Measurements from ENCODE around the gene MCOLN2. TPM values are rescaled to one million over a fixed set of nuclear protein-coding genes. Genes with fewer than 3 reads are reported as not detected.
"Not testable (repeated sequence)": the region's sequence is repeated elsewhere in the genome, so short reads cannot be mapped to it uniquely, and the experiment has no call there.

MCOLN2 gene
- total RNA-seq, 1 experiment from 2014 or later: 1.3 TPM

DNA sequence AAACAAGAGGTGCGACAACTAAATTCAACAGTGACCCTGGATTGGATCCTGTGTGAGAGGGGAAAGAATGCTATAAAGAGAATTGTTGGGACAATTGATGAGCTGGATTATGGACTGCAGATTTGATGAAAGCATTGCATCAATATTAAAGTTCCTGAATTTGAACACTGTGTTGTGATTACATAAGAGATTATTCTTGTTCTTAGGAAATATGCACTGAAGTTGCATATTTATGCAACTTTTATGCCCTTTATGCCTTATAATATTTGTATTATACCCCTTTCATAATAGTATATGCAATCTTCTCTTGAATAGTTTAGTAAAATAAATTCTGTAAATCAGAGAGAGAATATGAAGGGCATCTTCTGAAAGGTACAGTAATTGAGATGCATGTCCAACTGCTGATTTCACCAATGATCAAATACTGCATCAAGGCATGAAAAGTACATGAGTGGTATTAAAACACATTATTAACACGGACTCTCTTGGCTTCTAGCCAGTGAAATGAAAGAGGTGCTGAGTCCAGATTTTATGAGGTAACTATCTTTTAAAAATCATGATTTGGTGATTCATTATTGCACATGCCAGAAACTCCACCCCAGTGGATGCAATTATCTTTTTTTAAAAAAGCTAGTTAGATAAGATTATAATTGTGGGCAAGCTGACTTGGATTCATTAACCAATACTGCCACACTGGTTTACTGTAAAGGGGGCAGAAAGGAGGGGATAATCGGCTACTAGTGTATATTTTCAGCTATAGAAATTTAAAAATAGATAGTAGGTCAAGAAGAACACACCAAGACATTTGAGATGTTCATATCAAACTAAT is 84.0 kb downstream of the MCOLN2 start:
- H2BK120ac ChIP-seq (ENCODE audit: low read depth, low read length, poor library complexity, severe bottlenecking): no peak overlapping the region
- Mint-ChIP-seq H3K36me3 (ENCODE audit: insufficient read depth in 1 of 3, low read depth in 3 of 3) (no peaks in the 10 kb centered on the region), H3K4me3 (no peak overlapping the region), H3K4me1 (no peaks in the 10 kb centered on the region; a peak in 1 of 4 replicates), H3K9me3 (no peaks in the 10 kb centered on the region), H3K27ac (no peak overlapping the region), H3K27me3 (ENCODE audit: low read depth) (peaks cover 5% of the 10 kb centered on the region)
- H3K79me2 ChIP-seq (ENCODE audit: insufficient read depth, low read length): no peaks in the 10 kb centered on the region
- no CpG with 5 or more reads among the region's 3 CpGs for WGBS (ENCODE audit: extremely low coverage, insufficient read length, low lambda C conversion rate)
- no peak overlapping the region for H2BK12ac ChIP-seq (ENCODE audit: insufficient read length, low read depth, low read length)
- H4K91ac ChIP-seq (ENCODE audit: insufficient read length, low read depth, low read length): no peak overlapping the region
- H3K4me1 ChIP-seq (ENCODE audit: insufficient read depth, low read length): no peaks in the 10 kb centered on the region
- no peak overlapping the region for H3K23ac ChIP-seq (ENCODE audit: insufficient read length, low read depth, low read length)
- H3K4ac ChIP-seq (ENCODE audit: low read depth, low read length): no peak overlapping the region
- no peak overlapping the region for H2AK5ac ChIP-seq (ENCODE audit: insufficient read length, low read length)
- no peak overlapping the region for H3K18ac ChIP-seq (ENCODE audit: insufficient read length, low read depth, low read length)
- H2BK20ac ChIP-seq (ENCODE audit: low read depth, low read length, poor library complexity, severe bottlenecking): no peak overlapping the region
- H2BK15ac ChIP-seq (ENCODE audit: low read depth, low read length): no peak overlapping the region
- no peak overlapping the region for H4K5ac ChIP-seq (ENCODE audit: insufficient read length, low read depth, low read length)
- H3K9ac ChIP-seq (ENCODE audit: extremely low read depth, insufficient read length, low read length): no peak overlapping the region
- no peak overlapping the region for H3K4me2 ChIP-seq (ENCODE audit: insufficient read depth, insufficient read length, low read length)
- no peaks in the 10 kb centered on the region for H3K79me1 ChIP-seq (ENCODE audit: insufficient read depth, low read depth, low read length, poor library complexity, severe bottlenecking)
- no peaks in the 10 kb centered on the region for H4K20me1 ChIP-seq (ENCODE audit: control insufficient read depth, insufficient read depth, insufficient read length)
- DNase-seq: no peak
- H3K23me2 ChIP-seq (ENCODE audit: insufficient read length, low read depth, low read length, poor library complexity, severe bottlenecking): no peaks in the 10 kb centered on the region
- no peak overlapping the region for H3K14ac ChIP-seq (ENCODE audit: insufficient read depth, low read length)
- H2BK5ac ChIP-seq (ENCODE audit: insufficient read length, low read length): no peak overlapping the region
- no peak overlapping the region for H3T11ph ChIP-seq (ENCODE audit: low read length)
- TF ChIP-seq, protein P1, sequence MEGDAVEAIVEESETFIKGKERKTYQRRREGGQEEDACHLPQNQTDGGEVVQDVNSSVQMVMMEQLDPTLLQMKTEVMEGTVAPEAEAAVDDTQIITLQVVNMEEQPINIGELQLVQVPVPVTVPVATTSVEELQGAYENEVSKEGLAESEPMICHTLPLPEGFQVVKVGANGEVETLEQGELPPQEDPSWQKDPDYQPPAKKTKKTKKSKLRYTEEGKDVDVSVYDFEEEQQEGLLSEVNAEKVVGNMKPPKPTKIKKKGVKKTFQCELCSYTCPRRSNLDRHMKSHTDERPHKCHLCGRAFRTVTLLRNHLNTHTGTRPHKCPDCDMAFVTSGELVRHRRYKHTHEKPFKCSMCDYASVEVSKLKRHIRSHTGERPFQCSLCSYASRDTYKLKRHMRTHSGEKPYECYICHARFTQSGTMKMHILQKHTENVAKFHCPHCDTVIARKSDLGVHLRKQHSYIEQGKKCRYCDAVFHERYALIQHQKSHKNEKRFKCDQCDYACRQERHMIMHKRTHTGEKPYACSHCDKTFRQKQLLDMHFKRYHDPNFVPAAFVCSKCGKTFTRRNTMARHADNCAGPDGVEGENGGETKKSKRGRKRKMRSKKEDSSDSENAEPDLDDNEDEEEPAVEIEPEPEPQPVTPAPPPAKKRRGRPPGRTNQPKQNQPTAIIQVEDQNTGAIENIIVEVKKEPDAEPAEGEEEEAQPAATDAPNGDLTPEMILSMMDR (conservative IDR thresholded peaks at IDR 0.05): no peak
- no peak overlapping the region for H3K56ac ChIP-seq (ENCODE audit: insufficient read length, low read depth, low read length)
- H3K27me3 ChIP-seq (ENCODE audit: insufficient read depth, low read length): no peaks in the 10 kb centered on the region
- no peaks in the 10 kb centered on the region for H3K9me3 ChIP-seq (ENCODE audit: control insufficient read depth, low read depth, low read length)
- H2AFZ ChIP-seq (ENCODE audit: low read length): no peak overlapping the region
- H3K27ac ChIP-seq (ENCODE audit: insufficient read length, low read depth, low read length): no peak overlapping the region
- H4K8ac ChIP-seq (replicated peaks; ENCODE audit: insufficient read length, low read depth, low read length): no peak overlapping the region

DNA sequence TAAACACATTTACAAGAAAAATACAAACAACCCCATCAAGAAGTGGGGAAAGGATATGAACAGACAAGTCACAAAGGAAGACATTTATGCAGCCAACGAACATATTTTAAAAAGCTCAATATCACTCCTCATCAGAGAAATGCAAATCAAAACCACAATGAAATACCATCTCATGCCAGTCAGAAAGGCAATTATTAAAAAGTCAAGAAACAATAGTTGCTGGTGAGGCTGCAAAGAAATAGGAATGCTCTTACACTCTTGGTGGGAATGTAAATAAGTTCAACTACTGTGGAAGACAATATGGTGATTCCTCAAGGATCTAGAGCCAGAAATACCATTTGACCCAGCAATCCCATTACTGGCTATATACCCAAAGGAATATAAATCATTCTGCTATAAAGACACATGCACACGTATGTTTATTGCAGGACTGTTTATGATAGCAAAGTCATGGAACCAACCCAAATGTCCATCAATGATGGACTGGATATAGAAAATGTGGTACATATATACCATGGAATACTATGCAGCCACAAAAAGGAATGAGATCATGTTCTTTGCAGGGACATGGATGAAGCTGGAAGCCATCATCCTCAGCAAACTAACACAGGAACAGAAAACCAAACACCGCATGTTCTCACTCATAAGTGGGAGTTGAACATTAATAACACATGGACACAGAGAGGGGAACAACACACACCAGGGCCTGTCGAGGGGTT is 88.0 kb downstream of the MCOLN2 start:
- H4K20me1 ChIP-seq (ENCODE audit: control insufficient read depth, insufficient read depth, insufficient read length); H3K27me3 Mint-ChIP-seq (ENCODE audit: low read depth); H3K36me3 Mint-ChIP-seq (ENCODE audit: insufficient read depth in 1 of 3, low read depth in 3 of 3); H3K56ac ChIP-seq (ENCODE audit: insufficient read length, low read depth, low read length); H4K5ac ChIP-seq (ENCODE audit: insufficient read length, low read depth, low read length); H4K8ac ChIP-seq (replicated peaks; ENCODE audit: insufficient read length, low read depth, low read length); H3K4me2 ChIP-seq (ENCODE audit: insufficient read depth, insufficient read length, low read length); H3K4me1 ChIP-seq (ENCODE audit: insufficient read depth, low read length); H3K23ac ChIP-seq (ENCODE audit: insufficient read length, low read depth, low read length); H2BK15ac ChIP-seq (ENCODE audit: low read depth, low read length); H2BK120ac ChIP-seq (ENCODE audit: low read depth, low read length, poor library complexity, severe bottlenecking); H2AFZ ChIP-seq (ENCODE audit: low read length); H3K79me2 ChIP-seq (ENCODE audit: insufficient read depth, low read length); H3K23me2 ChIP-seq (ENCODE audit: insufficient read length, low read depth, low read length, poor library complexity, severe bottlenecking); H3K4me1 Mint-ChIP-seq; H3K9me3 Mint-ChIP-seq; H3K9me3 ChIP-seq (ENCODE audit: control insufficient read depth, low read depth, low read length); H3T11ph ChIP-seq (ENCODE audit: low read length); H3K27me3 ChIP-seq (ENCODE audit: insufficient read depth, low read length); H3K14ac ChIP-seq (ENCODE audit: insufficient read depth, low read length); H3K18ac ChIP-seq (ENCODE audit: insufficient read length, low read depth, low read length); H2BK20ac ChIP-seq (ENCODE audit: low read depth, low read length, poor library complexity, severe bottlenecking); H2BK12ac ChIP-seq (ENCODE audit: insufficient read length, low read depth, low read length); H3K9ac ChIP-seq (ENCODE audit: extremely low read depth, insufficient read length, low read length); H3K4ac ChIP-seq (ENCODE audit: low read depth, low read length); H4K91ac ChIP-seq (ENCODE audit: insufficient read length, low read depth, low read length); DNase-seq; H2AK5ac ChIP-seq (ENCODE audit: insufficient read length, low read length); H3K79me1 ChIP-seq (ENCODE audit: insufficient read depth, low read depth, low read length, poor library complexity, severe bottlenecking); H3K27ac ChIP-seq (ENCODE audit: insufficient read length, low read depth, low read length); H2BK5ac ChIP-seq (ENCODE audit: insufficient read length, low read length); H3K4me3 Mint-ChIP-seq: not testable (repeated sequence)
- WGBS (ENCODE audit: extremely low coverage, insufficient read length, low lambda C conversion rate): no CpG with 5 or more reads among the region's 4 CpGs
- H3K27ac Mint-ChIP-seq: peak overlapping the region in 1 of 3 experiments; percentile 17; a peak in 2 of 7 replicates

All from H9 (cell line).